NOMO-1 treated with DMSO at 0.1 percent for 48 hours (cell line): Measurements from ENCODE around the gene ANXA3.

Experiments used
- DNase-seq: peaks from one replicate; lab custom pipeline; 2025; ENCODE audit not compliant: unreplicated experiment; lab: John Stamatoyannopoulos, UW

The ANXA3 gene

DNA sequence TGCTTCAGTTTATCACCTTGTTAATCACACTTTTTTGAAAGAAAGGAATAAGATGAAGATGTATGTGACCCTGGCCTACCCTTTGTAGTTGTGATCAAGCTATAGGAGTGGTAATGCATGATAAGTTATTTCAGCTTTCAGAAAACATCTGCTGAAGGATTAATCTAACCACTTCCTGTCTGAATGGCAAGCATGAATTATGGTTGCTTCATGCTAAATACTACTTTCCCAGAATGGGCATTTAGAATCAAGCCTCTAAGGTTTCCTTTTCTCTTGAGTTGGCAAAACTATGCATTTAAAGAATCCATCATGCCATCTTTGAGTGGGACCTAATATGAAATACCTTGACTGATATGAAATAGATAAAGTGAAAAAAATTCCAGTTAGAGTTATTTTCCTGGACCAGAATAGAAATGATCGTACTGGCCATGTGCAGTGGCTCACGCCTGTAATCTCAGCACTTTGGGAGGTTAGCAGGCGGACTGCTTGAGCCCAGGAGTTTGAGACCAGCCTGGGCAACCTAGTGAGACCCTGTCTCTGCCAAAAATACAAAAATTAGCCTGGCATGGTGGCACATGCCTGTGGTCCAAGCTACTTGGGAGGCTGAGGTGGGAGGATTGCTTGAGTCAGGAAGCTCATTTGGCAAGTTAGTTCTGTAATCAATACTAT lies 59.1 kb downstream of the ANXA3 start:
- peak; percentile 76 for DNase-seq

DNA sequence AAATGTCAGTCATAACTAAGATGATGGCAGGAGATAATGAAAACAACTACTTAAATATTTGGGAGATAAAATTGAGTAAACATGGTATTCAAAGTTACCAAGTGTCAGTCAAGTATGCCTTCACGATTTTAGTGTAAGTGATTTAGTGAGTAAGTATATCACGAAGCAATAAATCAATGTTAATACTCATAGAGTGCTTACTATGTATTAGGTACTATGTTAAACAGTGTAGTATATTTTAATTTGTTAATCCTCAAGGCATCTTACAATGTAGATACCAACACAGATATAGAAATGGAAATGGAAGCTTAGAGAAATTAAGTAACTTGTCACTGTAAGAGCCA lies 59.6 kb downstream of the ANXA3 start:
- no peak for DNase-seq

DNA sequence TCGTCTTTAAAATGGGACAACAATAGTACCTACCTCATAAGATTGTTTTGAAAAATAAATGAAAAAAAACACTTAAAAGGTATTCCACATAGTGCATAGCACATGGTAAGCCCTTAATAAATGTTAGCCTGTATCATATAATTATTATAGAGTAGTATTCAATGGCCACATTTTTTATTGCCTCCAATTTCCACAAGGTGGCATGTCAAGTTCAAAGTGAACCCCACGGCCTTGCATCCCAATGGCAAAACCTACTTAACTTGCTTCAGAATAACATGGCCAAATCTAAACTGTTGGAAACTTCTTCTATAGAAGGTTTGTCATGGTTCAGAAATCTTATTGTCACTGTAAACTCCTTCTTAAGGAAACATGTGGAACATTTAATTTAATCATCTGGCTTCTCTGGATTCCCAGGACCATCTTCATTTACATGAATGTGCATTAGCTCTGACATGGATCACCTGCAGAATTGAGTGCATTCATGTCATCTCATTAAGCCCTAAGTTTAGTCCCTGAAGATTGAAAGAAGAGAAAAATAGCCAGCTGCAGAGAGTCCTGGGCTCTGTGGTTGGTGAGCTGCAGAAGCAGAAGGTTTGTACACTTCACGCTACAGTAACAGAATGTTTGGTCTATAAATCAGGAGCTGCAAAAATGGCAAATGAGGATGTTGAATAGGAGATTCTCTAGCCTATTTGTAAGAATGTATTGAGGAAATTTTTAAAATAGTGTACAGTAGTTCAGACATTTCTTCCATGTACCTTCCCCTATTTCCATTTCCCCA lies 61.0 kb downstream of the ANXA3 start:
- DNase-seq: peak; percentile 47

DNA sequence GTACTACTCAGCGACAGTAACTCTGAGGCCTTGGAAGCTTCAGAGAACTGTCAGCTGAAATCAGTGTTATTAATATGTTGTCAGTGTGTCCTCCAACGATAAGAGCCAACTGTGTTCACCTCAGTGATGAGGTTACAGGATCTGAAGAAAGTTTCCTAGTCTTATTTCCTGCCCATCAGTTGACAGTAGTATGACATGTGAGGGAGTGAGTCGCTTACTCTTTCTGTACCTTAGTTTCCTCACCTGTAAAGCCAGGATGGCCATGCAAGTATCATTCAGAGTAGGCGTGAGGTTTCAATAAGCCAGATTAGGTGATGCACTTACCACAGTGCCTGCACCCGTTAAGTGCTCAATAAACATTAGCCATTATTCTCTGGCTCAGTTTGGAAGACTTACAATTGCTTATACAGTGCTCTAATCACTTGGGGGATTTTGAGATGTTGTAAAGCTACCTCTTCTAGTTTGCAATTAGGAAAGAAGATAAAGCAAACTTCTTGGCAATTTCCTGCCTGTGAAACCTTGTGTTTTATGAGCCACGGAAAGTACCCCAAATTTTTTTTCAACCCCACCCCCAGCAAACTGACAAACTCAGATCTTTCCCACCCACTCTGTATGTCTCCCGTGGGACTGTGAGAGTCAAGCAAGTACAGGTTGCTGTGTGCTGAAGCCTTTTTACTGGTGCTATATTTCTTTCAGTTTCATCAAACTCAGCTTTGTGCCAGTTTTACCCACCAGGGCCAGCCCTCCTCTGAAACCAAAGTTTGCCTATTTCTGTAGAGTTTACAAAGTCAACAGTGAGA lies 62.2 kb downstream of the ANXA3 start:
- DNase-seq: no peak

DNA sequence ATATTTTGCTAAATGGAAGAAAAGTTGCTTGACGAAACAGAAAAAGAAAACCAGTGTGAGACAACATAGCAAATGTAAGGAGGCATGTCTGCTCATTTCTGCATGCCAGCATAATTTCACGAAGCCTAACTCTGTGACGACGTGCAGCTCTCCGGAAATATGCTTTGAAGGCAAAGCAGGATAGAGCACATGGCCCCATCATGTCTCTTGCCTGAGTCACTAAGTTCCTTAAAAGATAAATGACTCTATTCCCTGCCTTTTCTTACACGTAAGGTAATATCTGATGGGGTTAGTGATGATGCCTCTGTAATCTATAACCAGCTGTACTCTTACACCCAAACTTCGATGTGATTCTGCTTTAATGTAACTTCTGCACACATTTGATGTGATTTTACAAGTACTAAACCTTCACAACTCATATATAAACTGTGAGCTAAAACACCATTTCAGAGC lies 64.5 kb downstream of the ANXA3 start:
- DNase-seq: no peak

DNA sequence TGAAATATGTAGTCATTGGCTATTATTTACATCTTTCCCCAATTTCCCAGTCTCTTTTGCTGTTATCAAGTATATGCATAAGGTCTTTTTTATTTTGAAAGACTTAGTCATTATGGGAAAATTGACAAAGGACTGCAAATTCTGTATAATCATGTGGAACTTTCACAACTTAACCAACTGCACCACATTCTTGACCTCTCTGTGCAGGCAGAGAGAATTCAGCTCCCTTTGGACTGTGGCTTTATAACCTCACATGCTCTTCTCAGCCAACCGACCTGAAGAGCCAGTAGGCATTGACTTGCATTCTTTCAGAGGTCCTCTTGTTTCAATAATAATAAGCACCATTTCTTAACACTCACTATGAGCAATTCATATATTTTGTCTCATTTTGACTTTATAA lies 66.9 kb downstream of the ANXA3 start:
- DNase-seq: no peak

DNA sequence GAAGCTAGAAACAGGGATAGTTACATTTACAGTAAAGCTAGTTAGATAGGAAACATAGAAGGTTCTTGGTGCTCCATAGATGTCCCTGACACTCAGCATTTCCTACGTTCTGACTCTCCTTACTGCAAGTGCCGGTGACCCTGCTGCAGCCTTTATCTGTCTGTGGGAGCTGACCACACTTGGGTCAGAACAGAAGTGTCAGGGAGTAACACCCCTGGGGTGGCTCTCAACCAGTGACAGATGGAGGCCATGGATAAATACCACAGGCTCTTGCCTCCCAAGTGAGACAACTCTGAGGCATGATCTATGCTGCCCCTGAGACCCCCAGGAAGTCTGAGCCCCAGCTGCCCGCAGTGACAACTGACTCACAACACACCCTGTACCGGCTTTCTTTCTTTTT lies 69.8 kb downstream of the ANXA3 start:
- no peak for DNase-seq

DNA sequence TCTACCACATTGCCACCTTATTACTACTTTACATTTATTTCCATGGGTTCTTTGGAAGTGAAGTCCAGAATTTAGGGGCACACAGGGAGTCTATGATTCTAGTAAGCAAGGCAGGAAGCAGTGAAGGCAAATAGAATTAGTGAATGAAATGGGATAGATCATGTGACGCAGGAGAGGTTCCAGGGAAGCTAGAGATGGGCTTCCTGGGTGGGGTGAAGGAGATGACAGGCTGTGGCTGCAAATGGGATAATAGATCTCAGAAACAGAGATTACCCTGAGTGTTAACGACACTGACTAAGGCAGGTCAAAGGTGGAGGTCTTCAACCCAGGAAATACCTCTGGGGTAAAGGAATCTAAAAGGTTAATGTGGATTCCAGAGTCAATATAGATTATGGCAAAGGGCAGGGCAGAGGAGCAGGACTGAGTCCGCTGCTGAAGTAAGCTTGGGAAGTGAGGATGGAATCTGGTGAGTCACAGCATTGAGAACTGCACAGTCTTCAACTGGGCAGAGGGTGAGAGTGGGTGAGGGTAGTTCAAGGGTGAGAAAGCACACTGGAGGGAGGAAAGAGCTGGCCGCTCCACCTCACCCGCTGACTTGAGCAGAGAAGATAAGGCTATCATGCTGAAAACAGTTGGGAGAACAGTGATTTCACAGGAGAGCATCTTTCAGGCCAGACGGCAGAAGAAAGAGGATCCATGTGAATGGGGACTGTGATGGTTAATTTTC lies 70.8 kb downstream of the ANXA3 start:
- DNase-seq: no peak

DNA sequence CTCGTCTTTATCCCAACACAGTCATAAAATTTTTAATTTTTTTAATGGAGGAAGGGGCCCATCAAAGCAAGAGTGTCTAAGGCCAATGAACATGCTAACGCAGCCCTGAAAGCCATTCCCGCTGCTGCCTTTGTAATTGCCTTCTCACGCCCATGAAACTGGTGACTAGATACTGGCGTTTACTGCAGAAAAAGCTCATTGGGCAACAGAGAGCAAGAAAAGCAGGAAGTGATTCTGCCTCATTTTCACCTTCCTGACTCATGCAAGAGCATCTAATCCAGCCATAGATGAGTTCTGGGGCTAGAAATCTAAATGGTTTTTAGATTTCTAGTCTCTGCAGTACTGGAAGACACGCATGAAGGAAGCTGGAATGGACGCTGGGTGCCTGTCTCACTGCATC lies 72.5 kb downstream of the ANXA3 start:
- DNase-seq: peak; percentile 92

DNA sequence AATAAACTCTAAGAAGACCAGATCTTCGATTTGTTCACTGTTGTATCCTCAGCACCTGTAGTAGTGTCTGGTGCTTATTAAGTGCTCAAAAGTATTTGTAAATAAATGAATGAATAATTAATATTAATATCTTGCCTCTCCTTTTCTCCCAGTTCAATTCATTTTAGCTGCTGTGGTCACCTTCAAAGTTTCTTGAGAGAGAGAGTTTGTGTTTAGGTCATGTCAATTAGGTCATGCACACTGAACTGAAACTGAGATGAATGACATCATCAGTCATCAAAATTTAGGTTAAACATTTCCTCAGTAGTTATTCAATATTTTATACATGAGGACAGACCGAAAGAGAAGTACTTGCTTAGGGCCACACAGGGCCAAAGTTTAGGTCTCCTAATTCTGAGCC lies 73.5 kb downstream of the ANXA3 start:
- DNase-seq: no peak

DNA sequence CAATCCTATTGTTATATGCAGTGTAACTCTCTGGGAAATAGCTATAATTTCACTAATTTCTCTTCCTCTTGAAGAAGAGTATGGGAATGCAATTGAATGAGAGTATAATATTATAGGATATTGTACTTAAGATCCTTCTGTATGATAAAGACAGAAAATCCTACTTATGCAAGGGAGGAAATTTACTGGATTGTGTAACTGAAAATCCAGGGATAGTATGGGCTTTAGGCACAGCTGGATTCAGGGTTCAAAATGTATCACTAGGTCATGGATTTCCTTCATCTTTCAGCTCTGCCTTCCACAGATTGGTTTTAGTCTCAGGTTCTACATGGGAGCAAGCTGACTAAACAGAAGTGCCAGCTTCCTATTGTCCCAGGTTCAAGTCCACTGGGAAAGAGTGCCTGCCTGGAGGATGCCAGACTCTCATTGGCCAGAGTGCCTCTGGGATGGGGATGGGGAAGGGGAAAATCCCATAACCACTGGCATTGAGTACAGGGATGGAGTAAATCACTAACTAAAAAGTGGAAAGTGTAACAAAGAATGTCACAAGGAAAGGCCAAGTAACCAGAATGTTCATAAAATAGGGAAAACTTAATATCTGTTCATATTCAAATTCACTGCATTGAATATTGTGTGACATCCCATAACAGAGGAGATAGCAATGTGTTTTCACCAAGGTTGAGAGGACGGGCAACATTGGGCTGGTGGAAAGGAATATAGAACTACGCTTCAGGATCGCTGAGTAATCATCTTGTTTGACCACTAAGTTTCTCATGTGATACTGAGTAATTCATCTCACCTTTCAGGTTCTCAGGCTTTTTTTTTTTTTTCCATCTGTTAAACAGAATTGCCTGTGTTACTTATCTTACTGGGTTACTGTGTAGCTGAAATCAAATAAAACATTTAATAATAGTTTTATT lies 75.7 kb downstream of the ANXA3 start:
- DNase-seq: no peak

DNA sequence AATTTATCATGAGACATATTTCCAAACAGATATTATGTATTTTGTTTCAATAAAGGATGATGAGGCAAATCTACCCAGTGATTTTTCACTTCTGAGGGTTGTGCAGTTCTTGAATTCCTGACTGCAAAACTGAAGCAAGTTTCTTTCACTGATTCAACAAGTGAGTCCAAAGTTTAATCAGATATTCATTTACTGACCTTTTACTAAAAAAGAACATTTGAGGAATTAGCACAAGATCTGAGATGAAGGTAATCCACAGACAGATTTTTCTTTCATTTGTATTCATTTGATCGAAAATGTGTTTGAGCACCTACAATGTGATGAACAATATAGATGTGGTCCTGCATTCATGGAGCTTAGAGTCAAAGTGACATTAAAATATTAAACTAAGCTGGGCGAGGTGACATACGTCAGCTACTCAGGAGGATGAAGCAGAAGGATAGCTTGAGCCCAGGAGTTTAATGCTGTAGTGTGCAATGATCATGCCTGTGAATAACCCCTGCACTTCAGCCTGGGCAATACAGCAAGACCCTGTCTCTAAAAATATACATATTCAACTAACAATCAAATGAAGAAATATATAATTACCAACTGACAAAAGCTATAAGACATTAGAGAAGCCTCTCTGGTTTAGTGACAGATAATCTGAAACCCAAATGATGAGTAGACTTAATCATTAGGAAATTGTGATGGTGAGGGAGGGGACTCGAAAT lies 76.6 kb downstream of the ANXA3 start:
- no peak for DNase-seq

DNA sequence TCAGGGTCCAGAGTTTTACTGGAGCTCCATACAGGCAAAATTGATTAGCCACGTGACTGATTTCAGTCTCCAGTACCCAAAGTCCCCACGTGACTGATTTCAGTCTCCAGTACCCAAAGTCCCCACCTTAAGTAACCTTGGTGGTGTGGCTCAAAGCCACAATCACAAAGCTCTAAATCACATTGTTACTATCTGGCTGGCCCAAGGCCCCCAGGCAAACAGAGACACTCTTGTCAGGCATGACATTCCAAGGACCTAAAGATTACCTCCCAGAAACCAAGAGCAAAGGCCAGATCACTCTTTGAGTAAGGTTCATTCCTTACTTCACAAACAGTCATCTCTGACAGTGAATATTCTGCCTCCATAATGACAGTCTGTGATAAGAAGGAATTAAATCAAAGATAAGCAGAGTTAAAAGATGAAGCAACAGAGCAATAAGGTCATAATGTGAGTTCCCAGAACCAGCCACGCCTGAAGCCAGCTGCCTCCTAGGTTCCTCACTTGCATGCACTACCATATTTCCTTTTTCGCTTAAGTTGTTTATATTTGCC lies 78.5 kb downstream of the ANXA3 start:
- DNase-seq: peak; percentile 71

DNA sequence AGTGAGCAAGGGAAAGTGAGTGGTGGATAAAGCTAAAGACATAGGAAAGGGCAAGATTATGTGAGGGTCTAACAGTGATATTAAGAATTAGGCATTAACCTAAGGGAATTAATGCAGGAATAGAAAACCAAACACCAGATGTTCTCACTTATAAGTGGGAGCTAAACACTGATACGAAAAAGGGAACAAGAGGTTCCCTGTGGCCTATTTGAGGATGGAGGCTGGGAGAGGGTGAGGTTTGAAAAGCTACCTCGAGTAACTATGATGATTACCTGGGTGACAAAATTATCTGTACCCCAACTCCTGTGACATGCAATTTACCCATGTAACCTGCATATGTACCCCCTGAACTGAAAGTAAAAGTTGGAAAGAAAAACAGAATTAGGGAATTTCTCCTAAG lies 79.0 kb downstream of the ANXA3 start:
- peak; percentile 48 for DNase-seq

DNA sequence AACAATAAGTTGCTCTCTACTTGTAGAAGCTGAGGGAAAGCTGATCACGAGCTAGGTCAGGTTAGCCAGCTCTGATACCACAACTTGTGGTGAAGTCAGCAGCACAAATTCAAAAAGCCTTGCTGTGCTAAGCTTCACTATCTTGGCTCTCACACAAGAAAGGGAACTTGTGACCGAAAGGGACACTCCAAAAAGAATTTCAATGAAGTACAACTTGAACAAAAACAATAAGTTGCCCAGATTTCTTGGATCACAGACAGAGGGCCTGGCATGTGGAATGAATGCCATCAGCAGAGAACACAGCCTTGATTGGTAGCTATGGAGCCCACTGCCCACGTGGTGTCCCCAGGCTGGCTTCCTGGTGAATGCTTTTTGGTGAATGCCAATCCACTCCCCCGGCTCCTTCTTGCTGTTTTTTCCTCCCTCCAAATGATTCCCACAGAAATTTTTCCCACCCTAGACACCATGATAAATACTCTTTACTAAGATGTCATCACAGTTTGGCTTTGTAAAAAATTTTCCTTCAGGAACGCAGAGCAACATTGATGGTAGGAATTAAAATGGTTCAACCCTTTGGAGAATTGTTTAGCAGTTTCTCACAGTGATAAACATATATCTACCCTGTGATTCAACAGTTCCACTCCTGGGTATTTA lies 82.6 kb downstream of the ANXA3 start:
- DNase-seq: no peak

DNA sequence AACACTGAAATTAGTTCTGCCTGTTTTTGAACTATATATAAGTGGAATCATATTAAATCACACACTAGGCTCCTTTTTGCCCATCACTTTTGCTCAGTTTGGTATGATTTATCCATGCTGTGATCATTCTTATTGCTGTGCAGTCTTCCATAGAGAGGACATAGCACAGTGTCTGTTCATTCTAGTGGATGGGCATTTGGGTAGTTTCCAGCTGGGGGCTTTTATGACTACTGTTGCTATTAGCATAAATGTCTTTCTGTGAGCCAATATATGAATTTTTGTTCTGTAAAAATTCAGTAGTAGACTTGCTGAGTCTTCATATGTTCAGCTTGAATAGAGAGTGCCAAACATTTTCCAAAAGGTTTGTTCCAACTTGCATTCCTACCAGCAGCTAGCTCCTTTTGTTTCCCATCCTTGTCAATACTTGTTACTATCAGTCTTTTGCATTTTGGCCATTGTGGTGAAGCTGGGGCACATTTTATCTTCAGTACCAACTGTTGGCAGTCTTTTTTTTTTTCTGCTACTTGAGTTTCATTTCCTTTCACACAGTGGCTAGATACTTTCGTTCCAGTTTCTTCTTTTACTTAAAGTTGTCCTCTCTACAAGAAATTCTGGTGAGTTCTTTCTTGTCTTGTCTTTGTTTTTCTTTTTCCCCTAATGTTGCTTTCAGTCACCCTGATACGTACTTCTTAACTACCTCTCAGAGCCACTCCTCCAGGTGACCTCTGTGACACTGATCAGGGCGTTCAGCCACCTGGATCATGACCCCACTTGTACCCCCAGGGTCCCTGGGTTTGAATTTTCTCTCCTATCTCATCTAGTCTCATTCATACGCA lies 87.0 kb downstream of the ANXA3 start:
- peak; percentile 54 for DNase-seq

DNA sequence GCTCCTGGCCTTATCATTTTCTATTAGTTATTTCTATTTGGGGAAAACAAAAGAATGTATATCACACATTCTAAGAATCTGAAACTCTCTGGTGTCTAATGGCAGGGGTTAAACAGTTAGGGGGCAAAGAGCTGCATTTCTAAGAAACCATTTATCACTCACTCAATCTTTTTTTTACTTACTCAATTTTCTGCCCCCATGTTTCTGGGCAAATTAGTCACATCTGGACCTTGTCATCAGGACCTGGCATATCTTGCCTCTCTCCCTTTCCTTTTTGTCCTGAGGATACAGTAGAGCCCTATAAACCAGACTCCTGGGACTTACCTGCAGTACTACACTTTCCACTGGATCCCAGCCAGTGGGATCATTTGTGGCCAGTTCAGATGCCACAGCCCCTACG lies 89.1 kb downstream of the ANXA3 start:
- no peak for DNase-seq

DNA sequence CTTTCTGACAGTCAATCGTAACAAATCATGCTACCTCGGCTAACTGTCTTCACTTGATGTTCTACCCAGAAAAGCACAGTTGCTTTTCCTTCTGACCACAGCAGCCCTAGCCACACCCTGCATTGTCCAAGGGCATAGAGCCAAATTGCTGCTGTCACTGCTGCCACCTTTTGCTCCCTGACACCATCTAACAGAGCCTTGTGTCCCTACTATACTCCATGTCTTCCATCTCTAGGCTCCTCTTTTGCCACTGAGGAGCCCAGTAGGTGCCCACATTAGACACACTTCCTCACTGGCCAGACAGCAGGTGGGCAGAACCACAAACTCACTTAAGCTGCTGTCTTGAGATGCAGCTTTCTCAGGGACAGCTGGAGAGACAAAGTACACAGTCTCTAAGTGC lies 91.4 kb downstream of the ANXA3 start:
- no peak for DNase-seq
